ENCODE results near the gene SIPA1L2.

Gene SIPA1L2, protein sequence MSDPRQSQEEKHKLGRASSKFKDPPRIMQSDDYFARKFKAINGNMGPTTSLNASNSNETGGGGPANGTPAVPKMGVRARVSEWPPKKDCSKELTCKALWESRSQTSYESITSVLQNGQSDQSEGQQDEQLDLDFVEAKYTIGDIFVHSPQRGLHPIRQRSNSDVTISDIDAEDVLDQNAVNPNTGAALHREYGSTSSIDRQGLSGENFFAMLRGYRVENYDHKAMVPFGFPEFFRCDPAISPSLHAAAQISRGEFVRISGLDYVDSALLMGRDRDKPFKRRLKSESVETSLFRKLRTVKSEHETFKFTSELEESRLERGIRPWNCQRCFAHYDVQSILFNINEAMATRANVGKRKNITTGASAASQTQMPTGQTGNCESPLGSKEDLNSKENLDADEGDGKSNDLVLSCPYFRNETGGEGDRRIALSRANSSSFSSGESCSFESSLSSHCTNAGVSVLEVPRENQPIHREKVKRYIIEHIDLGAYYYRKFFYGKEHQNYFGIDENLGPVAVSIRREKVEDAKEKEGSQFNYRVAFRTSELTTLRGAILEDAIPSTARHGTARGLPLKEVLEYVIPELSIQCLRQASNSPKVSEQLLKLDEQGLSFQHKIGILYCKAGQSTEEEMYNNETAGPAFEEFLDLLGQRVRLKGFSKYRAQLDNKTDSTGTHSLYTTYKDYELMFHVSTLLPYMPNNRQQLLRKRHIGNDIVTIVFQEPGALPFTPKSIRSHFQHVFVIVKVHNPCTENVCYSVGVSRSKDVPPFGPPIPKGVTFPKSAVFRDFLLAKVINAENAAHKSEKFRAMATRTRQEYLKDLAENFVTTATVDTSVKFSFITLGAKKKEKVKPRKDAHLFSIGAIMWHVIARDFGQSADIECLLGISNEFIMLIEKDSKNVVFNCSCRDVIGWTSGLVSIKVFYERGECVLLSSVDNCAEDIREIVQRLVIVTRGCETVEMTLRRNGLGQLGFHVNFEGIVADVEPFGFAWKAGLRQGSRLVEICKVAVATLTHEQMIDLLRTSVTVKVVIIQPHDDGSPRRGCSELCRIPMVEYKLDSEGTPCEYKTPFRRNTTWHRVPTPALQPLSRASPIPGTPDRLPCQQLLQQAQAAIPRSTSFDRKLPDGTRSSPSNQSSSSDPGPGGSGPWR (N-terminal part only)

DNA sequence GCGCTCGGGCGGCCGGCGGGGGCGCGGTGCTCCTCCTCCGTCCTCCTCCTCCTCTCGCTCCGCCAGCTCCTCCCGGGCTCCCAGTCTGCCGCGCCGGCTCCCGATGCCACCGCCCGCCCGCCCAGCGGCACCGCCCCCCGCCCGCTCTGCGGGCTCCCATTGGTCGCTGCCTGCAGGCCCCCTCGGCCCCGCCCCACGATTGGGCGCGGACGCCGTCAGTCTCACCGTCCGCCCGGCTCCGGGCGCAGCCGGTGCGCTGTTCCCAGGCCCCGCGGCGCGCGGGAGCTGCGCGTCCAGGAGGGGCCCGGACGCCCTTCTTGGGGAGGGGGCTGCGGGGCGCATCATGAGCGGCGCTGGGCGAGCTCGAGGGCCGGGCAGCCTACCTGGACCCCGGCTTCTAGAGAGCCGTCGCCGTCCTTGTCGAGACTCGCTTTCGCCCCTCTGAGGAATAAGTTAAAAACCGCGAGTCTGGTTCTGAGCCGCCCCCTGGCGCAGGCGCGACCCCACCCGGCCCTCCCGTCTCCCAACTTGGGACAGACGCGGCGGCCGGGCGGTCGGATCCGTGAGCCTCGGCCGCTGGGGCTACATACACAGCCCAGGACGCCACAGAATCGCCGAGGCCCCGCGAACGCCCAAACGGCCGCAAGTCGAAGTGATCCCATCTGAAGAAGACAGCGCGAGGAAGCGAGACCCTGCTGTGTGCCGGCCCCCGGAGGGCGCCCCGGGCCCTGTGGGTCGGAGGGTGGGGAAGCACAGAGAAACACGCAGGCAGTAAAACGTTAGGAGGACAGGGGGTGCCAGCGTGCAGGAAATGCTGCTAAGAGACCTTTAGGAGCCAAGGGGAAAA is at the start of gene SIPA1L2:
TSS of gene SIPA1L2 (minus strand) at position 87 of the 847 bp plus-strand sequence. CDS start 114,794 bp downstream, outside the sequence.
- peak; percentile 99 for DNase-seq

- no peak for DNase-seq
Observed at GRCh38 chr1:232678185-232678886, 48.4 kb upstream of the SIPA1L2 start.

DNA sequence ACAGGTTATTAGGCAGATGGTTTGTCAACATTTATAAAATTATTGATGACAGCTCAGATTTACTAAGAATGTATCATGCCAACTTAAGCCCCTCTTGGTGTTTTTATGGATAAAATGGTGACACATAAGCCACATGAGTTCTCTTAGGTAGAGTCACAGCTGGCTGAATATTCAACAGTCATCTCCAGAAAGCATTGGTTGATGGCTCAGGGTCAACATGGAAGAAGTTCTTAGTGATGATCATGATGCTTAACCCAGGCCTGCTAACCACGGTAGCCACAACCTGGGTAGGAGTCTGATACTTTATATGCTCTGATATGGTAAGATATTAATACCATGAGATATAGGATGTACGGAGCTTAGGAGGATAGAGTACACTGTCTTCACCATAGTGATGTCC is 46.4 kb upstream of the SIPA1L2 start:
- DNase-seq, result no peak

DNA sequence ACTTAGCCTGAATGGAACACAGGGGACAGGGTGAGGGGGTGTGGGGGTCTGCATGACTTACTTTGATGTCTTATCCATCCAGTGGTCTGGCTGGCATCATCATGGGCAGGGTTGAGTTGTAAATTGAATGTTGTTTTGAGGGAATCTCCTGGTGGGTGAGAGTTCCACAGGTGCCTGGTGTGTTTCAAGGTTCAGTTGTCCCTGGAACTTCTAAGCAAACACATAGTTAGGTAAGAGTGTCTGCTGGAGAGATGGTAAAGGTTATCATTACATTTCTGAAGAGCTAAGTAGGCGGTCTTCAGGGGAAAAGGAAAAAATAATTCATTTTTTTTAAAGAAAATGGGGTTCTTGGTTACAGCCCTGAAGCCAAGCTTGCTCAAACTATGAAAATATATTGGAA is 46.0 kb upstream of the SIPA1L2 start:
- DNase-seq, result no peak

- DNase-seq, result no peak
Observed at GRCh38 chr1:232675260-232675659, 45.3 kb upstream of the SIPA1L2 start.

DNA sequence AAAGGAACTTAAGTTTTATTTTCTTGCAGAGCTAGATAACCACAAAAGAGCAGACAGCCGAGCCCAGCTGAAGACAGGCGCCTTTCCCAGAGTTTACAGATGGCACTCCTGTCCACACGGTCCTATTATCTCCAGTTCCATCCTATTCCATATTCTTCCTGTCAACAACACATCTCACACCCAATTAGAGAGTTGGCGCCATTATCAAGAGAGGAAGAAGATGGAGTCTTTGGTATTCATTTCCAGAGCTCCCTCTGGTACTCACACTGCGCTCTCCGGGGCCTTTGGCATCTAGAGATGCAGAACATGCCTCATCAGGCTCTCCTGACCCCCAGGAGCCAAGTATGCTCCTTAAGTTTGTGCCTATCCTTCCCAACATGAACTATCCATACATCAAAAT is 43.3 kb upstream of the SIPA1L2 start:
- no peak for DNase-seq

- no peak for DNase-seq
Observed at GRCh38 chr1:232669981-232670747, 40.2 kb upstream of the SIPA1L2 start.

DNA sequence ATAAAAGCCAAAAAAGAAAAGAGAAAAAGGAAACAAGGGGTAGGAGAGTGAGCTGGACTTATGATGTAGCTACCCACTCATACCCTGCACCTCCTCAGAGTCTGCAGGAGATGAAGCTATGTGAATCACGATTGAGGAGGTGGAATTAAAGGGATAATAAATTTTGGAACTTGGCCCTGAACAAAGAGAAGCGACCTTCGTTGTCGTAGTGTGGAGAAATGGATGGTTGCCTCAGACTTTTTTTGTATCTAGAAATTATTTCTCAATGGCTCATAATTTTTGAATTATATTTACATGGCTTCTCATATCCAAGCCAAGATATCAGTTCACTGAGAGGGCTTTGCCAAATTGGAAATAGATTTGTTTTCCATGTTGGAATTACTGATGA is 37.8 kb upstream of the SIPA1L2 start:
- no peak for DNase-seq

DNA sequence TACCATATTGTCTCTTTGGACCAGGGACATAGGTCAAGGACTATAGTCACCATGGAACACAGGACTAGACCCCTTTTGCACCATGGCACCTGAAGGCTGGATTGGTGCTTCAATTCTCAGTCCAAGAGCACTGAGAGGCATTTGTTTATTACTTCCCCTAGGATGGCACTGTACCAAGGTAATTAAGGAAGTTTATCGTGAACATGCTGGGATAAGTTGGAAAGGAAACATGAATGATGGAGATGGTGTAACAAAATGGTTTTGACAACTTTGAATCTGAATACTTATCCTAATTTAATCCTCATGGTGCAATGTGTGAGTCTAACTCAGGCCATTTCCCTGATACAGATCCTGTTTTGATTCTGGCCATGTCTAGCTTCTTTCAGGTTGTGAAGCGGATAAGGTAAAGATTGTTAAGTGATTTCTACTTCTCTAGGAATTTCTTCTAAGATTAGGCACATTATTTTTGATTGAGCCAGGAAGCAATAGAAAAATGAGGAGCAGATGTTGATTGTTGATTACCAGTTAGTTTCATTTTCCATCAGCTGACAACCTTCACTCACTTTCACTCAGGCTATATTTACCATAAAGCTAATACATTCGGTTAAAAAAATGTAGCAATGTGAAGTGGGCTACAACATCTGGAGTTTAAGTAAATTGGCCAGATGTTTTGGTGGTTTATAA is 37.3 kb upstream of the SIPA1L2 start:
- no peak for DNase-seq

GRCh38 chr1:232664844-232665777 is 35.2 kb upstream of the SIPA1L2 start:
- no peak for DNase-seq

GRCh38 chr1:232662910-232663309 is 33.0 kb upstream of the SIPA1L2 start:
- DNase-seq, result no peak

DNA sequence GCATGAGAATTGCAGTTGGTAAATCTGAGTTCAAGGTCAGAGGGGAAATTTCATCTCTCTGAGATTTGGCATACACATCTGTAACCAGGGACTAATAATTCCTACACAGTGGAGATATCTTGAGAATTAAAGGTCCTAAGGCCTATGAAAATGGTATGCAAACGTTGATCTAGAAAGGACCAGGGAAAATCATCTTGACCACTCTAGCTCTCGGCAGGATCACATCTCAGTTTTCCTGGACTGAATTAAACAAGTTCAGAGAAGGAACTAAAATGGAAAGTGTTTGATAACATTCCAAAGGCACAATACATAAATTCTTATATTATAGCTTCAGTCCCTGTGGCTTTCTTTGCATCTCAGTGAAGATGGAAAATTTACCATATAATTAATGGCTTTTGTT is 28.5 kb upstream of the SIPA1L2 start:
- DNase-seq, result no peak

DNA sequence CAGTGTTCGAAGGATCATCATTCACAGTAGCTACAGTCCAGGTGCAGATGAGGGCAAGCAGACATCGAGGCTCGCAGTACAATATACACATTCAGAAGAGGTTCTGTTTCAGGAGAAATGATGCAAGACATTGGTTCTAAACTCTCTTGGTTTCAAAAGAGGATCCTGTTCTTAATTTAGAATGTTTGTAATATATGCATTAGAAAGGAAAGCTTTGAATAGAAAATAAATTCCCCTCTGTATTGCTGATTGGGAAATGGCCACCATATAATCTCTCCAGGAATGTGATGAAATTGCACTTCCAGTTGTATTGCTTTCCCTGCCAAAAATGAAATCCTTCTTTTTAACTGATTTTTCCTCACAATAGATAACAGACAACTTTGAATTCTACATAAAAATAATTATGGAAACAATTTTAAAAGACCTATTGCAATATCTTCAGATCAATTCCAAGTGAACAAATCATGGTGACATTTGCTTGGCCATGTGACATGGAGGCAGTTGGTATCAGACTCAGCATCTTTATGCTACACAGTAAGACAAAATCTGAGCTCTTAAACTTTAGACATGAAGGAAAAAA is 27.6 kb upstream of the SIPA1L2 start:
- no peak for DNase-seq

GRCh38 chr1:232655746-232656085 is 25.8 kb upstream of the SIPA1L2 start:
- DNase-seq, result no peak

DNA sequence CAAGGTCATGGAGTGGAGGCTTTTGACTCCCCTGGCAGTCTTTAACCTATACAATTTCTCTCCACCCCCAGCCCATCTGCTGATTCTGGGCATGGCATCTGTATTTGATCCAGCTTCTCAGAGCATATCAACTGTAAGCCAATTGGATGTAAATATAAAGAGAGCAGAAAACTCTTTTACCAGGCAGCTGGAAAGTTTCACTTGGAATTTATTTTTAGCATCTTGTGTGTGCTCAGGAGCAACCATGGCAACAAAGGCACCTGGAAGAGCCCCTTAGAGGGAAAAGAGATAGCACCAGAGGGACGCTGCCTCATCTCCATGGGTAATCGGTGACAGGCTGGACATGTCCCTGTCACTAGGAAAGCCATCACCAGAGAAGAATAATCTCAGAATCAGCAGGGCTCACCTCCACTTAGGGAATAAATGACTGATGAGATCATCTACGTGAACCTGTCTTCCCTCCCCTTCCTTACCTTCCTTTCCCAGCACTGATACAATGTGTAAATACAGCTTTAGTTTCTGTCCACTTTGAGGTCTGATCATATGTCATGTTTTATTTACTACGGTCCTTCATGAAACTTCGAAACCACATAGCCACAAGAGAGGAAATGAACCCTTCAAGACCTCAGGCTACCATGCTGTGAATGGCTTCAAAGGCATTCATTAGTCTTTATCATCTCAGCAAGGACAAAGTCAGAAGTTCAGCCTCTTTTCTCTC is 25.3 kb upstream of the SIPA1L2 start:
- no peak for DNase-seq

DNA sequence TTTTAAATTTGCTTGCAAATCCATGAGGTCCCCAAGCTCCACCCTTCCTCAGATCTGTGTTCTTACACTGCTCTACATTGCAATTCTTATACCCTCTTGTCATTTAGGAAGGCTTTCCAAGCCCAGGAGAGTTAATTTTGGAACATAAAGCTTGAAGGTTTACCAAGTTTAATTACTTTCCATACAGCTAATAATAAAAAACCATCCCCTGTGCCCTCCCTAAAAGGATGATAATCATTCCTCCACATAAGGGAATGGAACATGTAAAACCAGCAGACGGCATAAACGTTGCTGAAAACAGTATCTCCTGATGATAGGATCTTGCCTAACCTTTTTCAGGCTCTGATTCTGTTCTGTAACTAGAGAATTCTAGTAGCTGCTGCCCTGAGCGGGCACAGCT is 23.9 kb upstream of the SIPA1L2 start:
- no peak for DNase-seq

DNA sequence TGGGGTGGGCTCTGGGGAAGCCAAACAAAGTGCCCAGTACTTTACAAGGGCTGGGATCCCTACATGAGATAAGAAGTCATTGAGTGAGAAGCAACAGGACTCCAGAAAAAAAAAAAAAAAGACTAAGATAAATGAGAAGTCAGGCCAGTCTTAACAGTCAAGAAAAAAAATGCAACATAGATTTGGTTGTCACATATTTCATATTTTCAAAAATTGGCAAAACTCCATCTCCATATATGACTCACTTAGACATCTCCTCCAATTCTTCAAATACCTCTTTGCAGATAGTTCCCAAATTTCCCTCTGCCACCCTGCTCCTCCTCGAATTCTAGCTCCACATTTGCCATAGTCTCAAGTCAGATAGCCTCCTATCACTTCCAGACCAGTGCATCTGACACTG is 20.9 kb upstream of the SIPA1L2 start:
- DNase-seq, result no peak

DNA sequence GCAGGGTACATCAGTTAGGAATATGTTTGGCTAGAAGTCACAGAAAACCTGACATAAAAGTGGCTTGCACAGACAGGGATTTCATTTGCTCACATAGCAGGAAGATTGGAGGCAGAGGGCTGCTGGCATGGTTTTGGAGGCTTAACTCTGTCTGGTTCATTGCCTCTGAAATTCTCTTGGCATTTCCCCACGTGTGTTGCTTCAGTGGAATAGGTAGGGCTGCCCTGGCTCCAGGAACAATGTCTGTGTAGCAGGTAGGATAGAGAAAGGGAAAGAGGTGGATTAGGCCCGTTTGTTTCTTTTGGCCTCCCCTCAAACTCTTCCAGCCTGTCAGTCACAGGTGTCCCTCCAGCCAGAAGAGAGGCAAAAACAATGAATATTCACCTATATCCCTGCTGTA is 20.5 kb upstream of the SIPA1L2 start:
- DNase-seq, result no peak
